Smooth muscle cell of the brain vasculature (primary cell): ENCODE data around the gene RANBP3L.
"Not testable (repeated sequence)": the region's sequence is repeated elsewhere in the genome, so short reads cannot be mapped to it uniquely, and the experiment has no call there.

Source experiments
- DNase-seq: peaks from one replicate; pipeline ENCODE4 v3.0.0-alpha.2; 2012; ENCODE audit warnings: low read depth, low spot score

RANBP3L gene

GRCh38 chr5:36208786-36209185, 92.9 kb downstream of the RANBP3L start:
- no peak for DNase-seq

GRCh38 chr5:36206913-36207312, 94.8 kb downstream of the RANBP3L start:
- no peak for DNase-seq

DNA sequence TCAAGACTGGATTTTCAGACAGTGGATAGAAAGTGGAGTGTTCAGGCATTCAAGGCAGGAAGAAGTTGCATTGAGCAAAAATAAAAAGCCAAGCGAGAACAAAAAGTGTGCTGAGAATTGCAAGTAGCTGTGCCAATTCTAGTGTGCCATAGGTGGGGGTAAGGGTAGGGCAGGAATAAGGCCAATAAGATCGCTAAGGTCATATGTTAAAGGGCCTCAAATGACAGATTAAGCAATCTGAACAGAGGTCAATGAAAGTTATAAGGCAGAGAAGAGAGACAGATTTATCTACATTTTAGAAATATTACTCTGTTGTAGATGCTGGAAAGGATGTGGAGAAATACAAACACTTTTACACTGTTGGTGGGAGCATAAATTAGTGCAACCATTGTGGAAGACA, 96.4 kb downstream of the RANBP3L start:
- no peak for DNase-seq

GRCh38 chr5:36202521-36202961, 99.2 kb downstream of the RANBP3L start:
- DNase-seq = no peak

GRCh38 chr5:36200513-36200912, 101.2 kb downstream of the RANBP3L start:
- DNase-seq = no peak

DNA sequence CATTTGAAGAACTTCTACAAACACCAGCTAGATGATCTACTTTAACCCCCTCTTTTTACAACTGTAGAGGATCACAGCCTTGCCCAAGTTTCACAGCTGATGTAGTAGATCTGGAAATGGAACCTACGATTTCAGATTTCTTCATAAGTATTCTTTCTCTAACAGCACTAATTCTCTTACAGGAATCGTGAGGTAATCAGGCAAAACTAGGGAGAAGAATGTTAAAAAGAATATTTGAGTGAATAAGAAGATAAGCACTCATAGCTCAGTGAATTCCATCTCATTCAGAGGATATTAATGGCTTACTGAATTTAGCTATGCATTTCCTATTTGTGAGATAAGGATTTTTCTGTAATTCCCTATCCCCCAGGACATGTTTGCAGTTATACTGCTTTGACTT, 102.1 kb downstream of the RANBP3L start:
- DNase-seq = no peak

- not testable (repeated sequence) for DNase-seq
Observed at GRCh38 chr5:36198783-36199182, 102.9 kb downstream of the RANBP3L start.
